HEK293T (cell line): ENCODE data around the gene FGD2.
A peak's percentile ranks its signal among the peaks of the same experiment; 100 is the strongest.
"Not testable (repeated sequence)": the region's sequence is repeated elsewhere in the genome, so short reads cannot be mapped to it uniquely, and the experiment has no call there.

Experiments
- CTCF ChIA-PET: fragments of 350-600 bp; formaldehyde crosslinking; extraction: SDS; loops from one replicate; lab custom pipeline; 2021; ENCODE audit warnings: antibody characterized with exemption, inconsistent platforms; lab: Yijun Ruan, JAX
- POLR2A ChIA-PET: fragments of 350-600 bp; formaldehyde crosslinking; extraction: SDS; loops from one replicate; lab custom pipeline; 2020; ENCODE audit warnings: antibody characterized with exemption, inconsistent platforms; lab: Yijun Ruan, JAX
- DNase-seq: peaks from one replicate; pipeline ENCODE4 v3.0.0; 2012; ENCODE audit warnings: mixed read lengths; ENCODE audit errors: extremely low spot score
- ARNT ChIP-seq: fragments of 450-650 bp; IDR thresholded peaks from 2 replicates; pipeline ENCODE4 v1.6.1; 2017; ENCODE audit warnings: mild to moderate bottlenecking
- BHLHE40 ChIP-seq: fragments of 450-650 bp; IDR thresholded peaks from 2 replicates; pipeline ENCODE4 v1.6.1; 2016; ENCODE audit warnings: mild to moderate bottlenecking, moderate library complexity, borderline replicate concordance
- CTBP1 ChIP-seq: fragments of 450-650 bp; IDR thresholded peaks from 2 replicates; pipeline ENCODE4 v1.6.1; 2016; ENCODE audit warnings: borderline replicate concordance
- ELF4 ChIP-seq: fragments of 450-650 bp; IDR thresholded peaks from 2 replicates; pipeline ENCODE4 v1.6.1; 2017; ENCODE audit warnings: antibody characterized with exemption
- FOXA1 ChIP-seq: fragments of 450-650 bp; IDR thresholded peaks from 2 replicates; pipeline ENCODE4 v1.6.1; 2016; ENCODE audit warnings: mild to moderate bottlenecking
- FOXK2 ChIP-seq: fragments of 450-650 bp; IDR thresholded peaks from 2 replicates; pipeline ENCODE4 v1.6.1; 2016; ENCODE audit warnings: mild to moderate bottlenecking
- FOXM1 ChIP-seq: fragments of 450-650 bp; IDR thresholded peaks from 2 replicates; pipeline ENCODE4 v1.6.1; 2017; ENCODE audit warnings: mild to moderate bottlenecking, borderline replicate concordance
- HDGF ChIP-seq: fragments of 450-650 bp; IDR thresholded peaks from 2 replicates; pipeline ENCODE4 v1.6.1; 2017; ENCODE audit warnings: antibody characterized with exemption, borderline replicate concordance
- L3MBTL2 ChIP-seq: fragments of 450-650 bp; conservative IDR thresholded peaks from 2 replicates; pipeline ENCODE4 v1.6.1; 2016; ENCODE audit warnings: mild to moderate bottlenecking
- LEF1 ChIP-seq: fragments of 450-650 bp; IDR thresholded peaks from 2 replicates; pipeline ENCODE4 v1.6.1; 2017; ENCODE audit warnings: mild to moderate bottlenecking, borderline replicate concordance
- NFRKB ChIP-seq: fragments of 450-650 bp; IDR thresholded peaks from 2 replicates; pipeline ENCODE4 v1.6.1; 2016; ENCODE audit warnings: mild to moderate bottlenecking, moderate library complexity
- SP1 ChIP-seq: fragments of 450-650 bp; IDR thresholded peaks from 2 replicates; pipeline ENCODE4 v1.6.1; 2017
- SUZ12 ChIP-seq: fragments of 450-650 bp; IDR thresholded peaks from 2 replicates; pipeline ENCODE4 v1.6.1; 2016; ENCODE audit warnings: mild to moderate bottlenecking
- TARDBP ChIP-seq: fragments of 450-650 bp; IDR thresholded peaks from 2 replicates; pipeline ENCODE4 v1.6.1; 2016
- ZNF384 ChIP-seq: fragments of 450-650 bp; IDR thresholded peaks from 2 replicates; pipeline ENCODE4 v1.6.1; 2016
- TF ChIP-seq, protein P1 (sequence below): fragments of 450-650 bp; IDR thresholded peaks from 2 replicates; pipeline ENCODE4 v1.6.1; 2016

The FGD2 gene

DNA sequence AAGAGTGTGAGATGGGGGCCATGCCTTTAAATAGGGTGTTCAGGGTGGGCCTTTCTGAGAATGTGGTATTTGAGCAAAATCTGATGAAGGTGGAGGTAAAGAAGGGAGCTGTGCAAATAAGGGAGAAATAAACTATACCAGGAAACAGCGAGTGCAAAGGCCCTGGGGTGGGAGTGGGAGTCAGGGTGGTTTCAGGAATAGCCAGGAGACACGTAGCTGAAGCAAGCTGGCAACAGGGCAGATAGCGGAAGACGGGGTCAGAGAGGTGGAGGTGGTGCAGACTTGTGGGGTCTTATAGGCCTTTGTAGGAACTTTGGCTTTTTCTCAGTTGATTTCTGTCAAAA, 51.6 kb downstream of the FGD2 start:
- no peak for DNase-seq
- ChIA-PET CTCF (interaction anchor here (0.6 kb wide), 1 partner anchor 127 kb away, joined by 5 read pairs; no protein-coding TSS in a partner anchor), POLR2A (interaction anchor here (1.7 to 4.1 kb wide), 2 partner anchors 45 to 114 kb away, joined by 6 to 26 read pairs; partner anchors contain the start of gene PIM1)
- TF ChIP-seq SP1: no peak
- TF ChIP-seq ELF4: no peak
- TF ChIP-seq FOXK2: no peak
- no peak for TF ChIP-seq FOXM1

DNA sequence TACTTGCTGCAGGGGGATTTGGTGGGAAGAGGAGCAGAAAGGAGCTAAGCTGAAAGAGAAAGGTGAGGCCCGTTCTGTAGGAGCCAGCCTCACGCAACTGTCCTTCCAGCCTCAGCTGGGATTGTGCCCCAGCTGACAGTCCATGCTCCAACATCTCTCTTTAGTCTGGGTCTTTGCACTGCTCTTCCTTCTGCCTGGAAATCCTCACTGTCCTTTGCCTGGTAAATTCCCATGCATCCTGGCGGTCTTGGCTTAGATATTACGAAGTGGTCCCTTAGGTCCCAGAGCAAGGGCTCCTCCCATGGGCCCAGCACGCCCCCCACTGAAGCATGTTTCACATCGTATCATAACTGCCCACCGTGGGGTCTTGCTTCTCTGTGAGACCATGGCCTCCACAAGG, 52.2 kb downstream of the FGD2 start:
- TF ChIP-seq LEF1 (no peak), ELF4 (no peak), L3MBTL2 (no peak), FOXA1 (no peak), ZNF384 (no peak), FOXM1 (no peak), NFRKB (no peak), SUZ12 (no peak), HDGF (no peak), CTBP1 (no peak), FOXK2 (no peak), ARNT (no peak), BHLHE40 (no peak), TARDBP (no peak), SP1 (no peak)
- TF ChIP-seq, protein P1, sequence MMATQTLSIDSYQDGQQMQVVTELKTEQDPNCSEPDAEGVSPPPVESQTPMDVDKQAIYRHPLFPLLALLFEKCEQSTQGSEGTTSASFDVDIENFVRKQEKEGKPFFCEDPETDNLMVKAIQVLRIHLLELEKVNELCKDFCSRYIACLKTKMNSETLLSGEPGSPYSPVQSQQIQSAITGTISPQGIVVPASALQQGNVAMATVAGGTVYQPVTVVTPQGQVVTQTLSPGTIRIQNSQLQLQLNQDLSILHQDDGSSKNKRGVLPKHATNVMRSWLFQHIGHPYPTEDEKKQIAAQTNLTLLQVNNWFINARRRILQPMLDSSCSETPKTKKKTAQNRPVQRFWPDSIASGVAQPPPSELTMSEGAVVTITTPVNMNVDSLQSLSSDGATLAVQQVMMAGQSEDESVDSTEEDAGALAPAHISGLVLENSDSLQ: no peak
- CTCF ChIA-PET: interaction anchor here (0.6 kb wide), 1 partner anchor 127 kb away, joined by 5 read pairs; no protein-coding TSS in a partner anchor
- DNase-seq: no peak
- POLR2A ChIA-PET: interaction anchor here (1.7 to 4.1 kb wide), 2 partner anchors 45 to 113 kb away, joined by 6 to 26 read pairs; partner anchors contain the start of gene PIM1

DNA sequence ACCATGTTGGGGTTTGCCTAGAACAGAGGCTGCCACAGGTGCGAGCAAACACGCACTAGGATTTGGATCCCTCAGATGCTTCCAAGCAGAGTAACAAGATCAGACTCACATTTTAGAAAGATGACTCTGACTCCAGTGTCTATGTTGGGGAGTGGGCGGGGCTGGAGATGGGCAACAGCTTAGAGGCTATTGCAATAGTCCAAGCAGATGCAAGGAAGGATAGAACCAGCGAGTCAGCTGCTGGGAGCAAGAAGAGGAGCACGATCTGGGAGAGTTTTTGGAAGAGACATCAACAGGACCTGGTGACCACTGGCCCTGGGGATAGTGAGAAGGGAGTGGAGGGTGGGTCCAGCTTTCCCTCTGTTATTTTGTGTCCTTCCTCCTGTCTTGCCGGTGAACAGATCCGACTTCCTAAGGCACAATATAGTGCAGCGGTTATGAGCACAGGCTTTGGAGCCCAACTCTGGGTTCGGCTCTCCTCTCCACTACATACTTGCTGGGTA, 52.7 kb downstream of the FGD2 start:
- TF ChIP-seq, protein P1: no peak
- TF ChIP-seq ELF4: no peak
- TF ChIP-seq ZNF384: no peak
- TF ChIP-seq NFRKB: no peak
- CTCF ChIA-PET: interaction anchor here (0.5 to 1.3 kb wide), 2 partner anchors 114 to 136 kb away, joined by 4 to 5 read pairs; no protein-coding TSS in a partner anchor
- DNase-seq: no peak
- POLR2A ChIA-PET: interaction anchor here (0.6 to 4.1 kb wide), 3 partner anchors 68 to 113 kb away, joined by 4 to 26 read pairs (median 11); partner anchors contain the start of gene PIM1

DNA sequence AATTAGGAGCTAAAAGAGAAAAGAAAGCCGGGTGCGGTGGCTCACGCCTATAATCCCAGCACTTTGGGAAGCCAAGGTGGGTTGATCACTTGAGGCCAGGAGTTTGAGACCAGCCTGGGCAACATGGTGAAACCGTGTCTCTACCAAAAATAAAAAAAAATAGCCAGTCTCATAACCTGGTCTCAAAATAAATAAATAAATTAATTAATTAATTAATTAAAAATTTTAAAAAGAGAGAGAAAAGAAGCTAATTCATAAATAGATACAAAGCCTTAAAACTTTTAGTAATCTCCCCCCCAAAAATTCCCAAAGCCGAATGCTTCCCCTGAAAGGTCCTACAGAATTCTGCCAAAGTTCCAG, 53.5 kb downstream of the FGD2 start:
- ChIA-PET POLR2A (interaction anchor here (0.6 to 4.1 kb wide), 3 partner anchors 67 to 112 kb away, joined by 4 to 26 read pairs (median 11); partner anchors contain the start of gene PIM1), CTCF (interaction anchor here (0.6 to 1.3 kb wide), 2 partner anchors 82 to 113 kb away, joined by 5 to 6 read pairs; no protein-coding TSS in a partner anchor)
- DNase-seq: not testable (repeated sequence)

DNA sequence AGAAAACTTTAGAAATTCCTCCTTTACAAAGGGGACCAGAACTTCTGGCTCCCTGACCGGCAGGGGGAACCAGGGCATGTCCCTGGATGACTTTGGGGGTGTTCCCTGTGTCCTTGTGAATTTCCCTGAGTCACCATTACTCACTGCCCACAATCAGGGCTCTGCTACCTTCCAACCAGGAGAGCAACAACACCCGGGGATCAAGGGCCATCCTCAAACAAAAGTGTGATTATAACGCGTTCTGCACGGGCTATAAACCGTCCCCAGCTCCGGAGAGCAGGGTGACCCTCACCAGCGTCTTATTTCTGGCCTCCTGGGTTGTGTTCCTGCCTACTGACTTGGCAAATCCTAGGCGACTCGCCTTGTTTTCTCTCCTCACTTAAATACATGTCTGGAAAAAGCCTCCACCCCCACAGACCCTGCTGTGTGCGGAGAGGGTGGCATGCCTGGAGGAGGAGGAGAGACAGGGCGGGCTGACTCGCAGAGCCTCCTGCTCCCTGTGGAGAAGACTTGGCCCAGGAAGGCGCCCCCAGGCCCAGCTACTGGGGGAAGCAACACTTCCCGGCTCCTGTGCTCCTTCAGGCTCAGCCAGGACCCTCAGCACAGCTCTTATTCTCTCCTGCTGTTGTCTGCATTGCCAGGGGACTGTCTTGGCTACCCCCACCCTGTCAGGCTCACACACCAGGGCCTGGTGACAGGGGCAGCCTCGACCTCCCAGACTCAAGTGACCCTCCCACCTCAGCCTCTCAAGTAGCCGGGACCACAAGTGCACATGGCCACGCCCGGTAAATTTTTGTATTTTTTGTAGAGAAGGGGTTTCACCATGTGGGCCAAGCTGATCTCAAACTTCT, 54.1 kb downstream of the FGD2 start:
- CTCF ChIA-PET: interaction anchor here (0.6 to 1.5 kb wide), 3 partner anchors 8 to 112 kb away, joined by 4 to 6 read pairs (median 5); no protein-coding TSS in a partner anchor
- POLR2A ChIA-PET: interaction anchor here (0.9 to 4.1 kb wide), 3 partner anchors 78 to 111 kb away, joined by 3 to 26 read pairs (median 11); partner anchors contain the start of gene PIM1
- DNase-seq: peak; percentile 46
- TF ChIP-seq BHLHE40: no peak
- TF ChIP-seq ZNF384: no peak
- TF ChIP-seq SP1: no peak
- TF ChIP-seq, protein P1: no peak
- no peak for TF ChIP-seq CTBP1
- no peak for TF ChIP-seq FOXK2
- no peak for TF ChIP-seq FOXM1
- TF ChIP-seq L3MBTL2: no peak; the same call in 1 of the 2 replicates
- TF ChIP-seq LEF1: no peak
- no peak for TF ChIP-seq SUZ12
- no peak for TF ChIP-seq ELF4
- no peak for TF ChIP-seq ARNT
- TF ChIP-seq NFRKB: no peak
- no peak for TF ChIP-seq TARDBP
- TF ChIP-seq FOXA1: no peak
- no peak for TF ChIP-seq HDGF

DNA sequence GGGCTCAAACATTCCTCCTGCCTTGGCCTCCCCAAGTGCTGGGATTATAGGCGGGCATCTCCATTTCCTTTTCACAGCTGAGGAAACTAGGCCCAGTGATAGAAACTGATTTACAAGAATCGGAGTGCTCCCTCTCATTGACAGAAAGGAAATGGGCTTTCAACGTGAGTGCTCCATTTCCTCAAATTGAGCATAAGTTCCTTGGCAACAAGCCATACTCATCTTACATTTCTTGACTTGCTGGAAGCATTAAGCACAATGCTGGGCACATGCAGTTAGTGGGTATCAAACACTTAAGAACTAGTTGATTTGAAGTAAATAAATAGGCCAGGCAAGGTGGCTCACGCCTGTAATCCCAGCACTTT, 54.7 kb downstream of the FGD2 start:
- TF ChIP-seq TARDBP (no peak), ZNF384 (no peak), ARNT (no peak), FOXK2 (no peak), HDGF (no peak), ELF4 (no peak), SP1 (no peak), L3MBTL2 (no peak), CTBP1 (no peak)
- POLR2A ChIA-PET: interaction anchor here (0.9 to 4.1 kb wide), 3 partner anchors 77 to 111 kb away, joined by 3 to 26 read pairs (median 11); partner anchors contain the start of gene PIM1
- CTCF ChIA-PET: interaction anchor here (1.5 kb wide), 1 partner anchor 8 kb away, joined by 4 read pairs; no protein-coding TSS in a partner anchor
- no peak for DNase-seq
